Adipocyte (in vitro differentiated cells): ENCODE measurements around the gene KIAA1586.
"Not testable (repeated sequence)": the region's sequence is repeated elsewhere in the genome, so short reads cannot be mapped to it uniquely, and the experiment has no call there.

Experiments used
- DNase-seq: peaks from one replicate; pipeline ENCODE4 v3.0.0-alpha.2; 2015; ENCODE audit warnings: low read depth
- H3K27me3 ChIP-seq: replicated peaks from 2 replicates; pipeline ENCODE4 v1.7.0; 2013; ENCODE audit warnings: mild to moderate bottlenecking, low read length, moderate library complexity; ENCODE audit not compliant: control insufficient read depth, insufficient read depth
- H3K36me3 ChIP-seq: 2 replicates; pipeline ENCODE4 v1.7.0; 2013; ENCODE audit warnings: low read length, mild to moderate bottlenecking, moderate library complexity; ENCODE audit not compliant: control insufficient read depth, insufficient read depth, severe bottlenecking
- H3K4me1 ChIP-seq: 2 replicates; pipeline ENCODE4 v1.7.0; 2013; ENCODE audit warnings: mild to moderate bottlenecking, low read length, moderate library complexity; ENCODE audit not compliant: control insufficient read depth, insufficient read depth
- H3K4me3 ChIP-seq: 2 replicates; pipeline ENCODE4 v1.7.0; 2013; ENCODE audit warnings: mild to moderate bottlenecking, low read length, moderate library complexity
- H3K9ac ChIP-seq: 2 replicates; pipeline ENCODE4 v1.7.0; 2013; ENCODE audit warnings: mild to moderate bottlenecking, low read length, moderate library complexity
- H3K9me3 ChIP-seq: 2 replicates; pipeline ENCODE4 v1.7.0; 2013; ENCODE audit warnings: mild to moderate bottlenecking, low read length, moderate library complexity; ENCODE audit not compliant: control insufficient read depth

KIAA1586 gene

DNA sequence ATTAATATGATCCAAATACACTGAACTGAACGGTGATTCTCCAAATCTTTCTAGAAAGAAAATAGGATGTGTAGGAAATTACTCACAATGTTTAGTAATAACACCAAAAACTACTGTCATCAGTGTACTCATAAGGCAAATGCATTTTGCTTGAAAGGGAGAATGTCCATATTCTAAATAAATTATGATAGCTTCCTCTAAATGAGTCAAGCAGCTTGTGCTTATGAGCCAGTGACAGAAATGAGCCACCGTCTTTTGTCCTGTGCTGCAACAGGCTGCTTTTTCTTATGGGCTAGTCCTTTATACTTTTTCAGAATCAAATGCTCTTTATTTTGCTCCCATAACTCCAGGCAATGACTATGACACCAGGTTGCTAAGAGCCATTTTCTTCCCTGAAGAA, 39.0 kb downstream of the KIAA1586 start:
- no peak overlapping the region for H3K4me3 ChIP-seq
- H3K9me3 ChIP-seq, result peaks cover under 1% of the 10 kb centered on the region
- DNase-seq, result no peak

DNA sequence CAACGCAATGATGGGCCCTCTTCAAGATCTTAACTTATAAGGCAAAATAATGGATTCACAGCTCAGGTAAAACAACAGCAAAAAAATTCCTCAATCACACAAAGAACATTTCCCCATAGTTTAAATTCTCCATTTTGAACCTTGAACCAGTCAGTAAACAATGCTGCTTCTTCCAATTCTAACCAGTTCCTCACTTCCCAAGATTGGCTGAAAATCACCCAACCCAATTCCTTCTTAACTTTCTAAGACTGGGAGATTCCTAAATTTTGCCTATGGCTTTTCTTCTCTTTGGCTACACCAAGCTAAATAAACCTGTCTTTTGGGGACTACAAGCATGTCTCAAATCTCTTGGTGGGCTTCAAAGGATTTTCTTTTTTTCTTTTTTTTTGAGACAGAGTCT, 40.4 kb downstream of the KIAA1586 start:
- Histone ChIP-seq H3K36me3 (peaks cover 3% of the 10 kb centered on the region), H3K27me3 (no peaks in the 10 kb centered on the region), H3K9me3 (no peaks in the 10 kb centered on the region), H3K9ac (no peak overlapping the region), H3K4me3 (no peak overlapping the region), H3K4me1 (peaks cover 15% of the 10 kb centered on the region)
- no peak for DNase-seq

More for the DNA sequence above, 39.0 kb downstream of the KIAA1586 start:
- Histone ChIP-seq H3K27me3 (no peaks in the 10 kb centered on the region), H3K36me3 (no peaks in the 10 kb centered on the region), H3K9ac (no peak overlapping the region), H3K4me1 (peaks cover 10% of the 10 kb centered on the region)

DNA sequence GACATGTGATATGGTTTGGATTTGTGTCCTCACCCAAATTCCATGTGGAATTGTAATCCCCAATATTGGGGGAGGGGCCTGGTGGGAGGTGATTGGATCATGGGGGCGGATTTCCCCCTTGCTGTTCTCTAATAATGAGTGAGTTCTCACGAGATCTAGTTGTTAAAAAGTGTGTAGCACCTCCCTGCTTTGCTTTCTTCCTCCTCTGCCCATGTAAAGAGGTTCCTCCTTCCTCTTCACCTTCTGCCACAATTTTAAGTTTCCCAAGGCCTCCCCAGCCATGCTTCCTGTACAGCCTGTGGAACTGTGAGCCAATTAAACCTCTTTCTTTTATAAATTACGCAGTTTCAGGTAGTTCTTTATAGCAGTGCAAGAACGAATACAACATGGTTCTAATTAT, 41.4 kb downstream of the KIAA1586 start:
- Histone ChIP-seq H3K9ac (no peak overlapping the region), H3K4me3 (no peak overlapping the region), H3K27me3 (no peaks in the 10 kb centered on the region), H3K9me3 (no peaks in the 10 kb centered on the region), H3K4me1 (peaks cover 21% of the 10 kb centered on the region), H3K36me3 (peaks cover 7% of the 10 kb centered on the region)
- no peak for DNase-seq

DNA sequence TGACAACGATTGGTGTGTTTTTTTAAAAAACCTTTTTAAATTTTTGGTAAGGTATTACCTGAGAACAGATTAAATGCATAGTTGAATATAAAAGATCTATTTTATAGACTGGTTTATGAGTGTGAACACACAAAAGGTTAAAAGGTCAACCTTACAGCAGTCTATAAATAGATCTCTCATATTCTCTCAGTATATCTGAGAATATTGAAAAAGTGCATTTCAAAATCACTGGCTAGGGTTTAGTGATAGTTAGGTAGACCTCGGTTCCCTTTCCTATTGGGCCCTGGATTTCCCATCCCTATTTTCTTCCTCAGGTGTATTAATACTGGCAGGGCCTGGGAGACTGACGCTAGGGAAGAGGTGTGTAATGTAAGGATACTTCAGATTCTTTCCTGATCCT, 42.8 kb downstream of the KIAA1586 start:
- no peaks in the 10 kb centered on the region for H3K9me3 ChIP-seq
- H3K36me3 ChIP-seq, result peaks cover 12% of the 10 kb centered on the region
- peak overlapping the region; percentile 77 for H3K4me3 ChIP-seq
- H3K27me3 ChIP-seq, result no peaks in the 10 kb centered on the region
- DNase-seq, result no peak
- peaks cover 32% of the 10 kb centered on the region for H3K4me1 ChIP-seq
- H3K9ac ChIP-seq, result peak overlapping the region; percentile 88

DNA sequence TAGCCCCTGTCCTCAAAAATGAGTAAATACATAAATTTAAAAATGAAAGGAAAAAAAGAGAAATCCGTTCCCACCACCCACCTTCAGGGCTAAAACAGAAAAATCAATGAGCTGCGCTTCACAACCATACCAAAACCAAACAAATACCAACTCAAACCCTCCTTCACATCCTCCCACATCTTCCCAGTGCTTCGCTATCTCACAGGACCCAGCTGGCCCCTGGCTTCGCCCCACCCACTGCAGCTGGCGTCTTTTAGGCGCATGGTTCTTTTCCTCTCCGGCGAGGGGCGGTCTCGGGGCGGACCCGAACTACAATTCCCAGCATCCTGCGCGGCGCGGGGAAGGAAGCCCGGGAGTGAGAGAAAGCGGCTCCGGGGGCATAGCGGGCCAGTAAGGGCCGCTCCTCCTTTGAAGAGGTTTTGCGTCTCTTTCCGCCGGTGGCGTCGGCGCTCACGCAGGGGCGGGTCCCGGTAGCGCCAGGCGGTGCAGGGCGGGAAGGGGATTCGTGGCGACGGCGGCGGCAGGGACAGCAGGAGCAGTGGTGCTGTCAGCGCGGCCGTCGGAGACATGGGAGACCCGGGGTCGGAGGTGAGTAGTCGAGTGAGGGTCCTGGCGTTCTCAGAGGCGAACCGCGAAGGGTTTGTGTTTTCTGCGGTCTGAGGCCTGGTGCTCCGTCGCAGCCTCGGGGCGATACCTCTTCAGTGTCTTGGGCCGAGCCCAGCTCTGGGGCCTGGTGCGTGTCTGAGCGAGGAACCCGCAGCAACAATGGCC, 43.4 kb downstream of the KIAA1586 start, which contains the start of gene ZNF451:
TSS of gene ZNF451 (plus strand) at position 502 of the 771 bp plus-strand sequence. CDS start at position 568, 66 bp downstream.
- peak; percentile 99 for DNase-seq
- H3K4me3 ChIP-seq, result peak within 1 kb of the TSS; percentile 77

DNA sequence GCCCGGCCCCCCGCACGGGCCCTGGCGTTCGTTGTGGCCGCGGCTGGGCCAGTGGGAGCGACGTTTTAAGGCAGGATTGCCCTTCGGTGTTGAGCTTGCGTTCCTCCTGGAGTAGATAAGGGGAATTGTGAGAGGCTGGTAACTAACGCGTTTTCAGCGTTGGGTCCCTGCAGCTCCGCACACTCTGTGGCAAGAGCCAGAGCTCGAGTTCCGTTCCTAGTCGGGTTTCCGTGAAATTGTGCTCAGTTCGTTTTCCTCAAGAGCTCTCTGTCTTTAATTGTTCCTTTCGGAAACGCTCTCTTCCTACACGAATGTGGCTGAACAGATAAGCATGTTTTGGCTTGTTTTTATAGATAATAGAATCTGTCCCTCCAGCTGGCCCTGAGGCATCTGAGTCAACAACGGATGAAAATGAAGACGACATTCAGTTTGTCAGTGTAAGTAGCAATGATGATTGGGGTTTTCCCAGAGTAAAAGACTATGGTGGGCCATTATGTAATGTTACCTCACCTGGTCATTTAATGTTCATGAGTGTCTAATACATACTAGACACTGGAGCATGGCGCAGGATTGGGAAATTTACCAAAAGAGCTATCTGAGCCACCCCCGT, 44.1 kb downstream of the KIAA1586 start:
- Histone ChIP-seq H3K36me3 (peaks cover 23% of the 10 kb centered on the region), H3K4me1 (peaks cover 32% of the 10 kb centered on the region), H3K4me3 (peak overlapping the region; percentile 77)
- H3K9ac ChIP-seq, H3K9me3 ChIP-seq, H3K27me3 ChIP-seq, DNase-seq: not testable (repeated sequence)

More for the DNA sequence above, 43.4 kb downstream of the KIAA1586 start, which contains the start of gene ZNF451:
- Histone ChIP-seq H3K27me3 (no peaks in the 10 kb centered on the region), H3K9ac (peak within 1 kb of the TSS; percentile 88), H3K9me3 (no peaks in the 10 kb centered on the region), H3K4me1 (peaks cover 32% of the 10 kb centered on the region), H3K36me3 (peaks cover 18% of the 10 kb centered on the region)

DNA sequence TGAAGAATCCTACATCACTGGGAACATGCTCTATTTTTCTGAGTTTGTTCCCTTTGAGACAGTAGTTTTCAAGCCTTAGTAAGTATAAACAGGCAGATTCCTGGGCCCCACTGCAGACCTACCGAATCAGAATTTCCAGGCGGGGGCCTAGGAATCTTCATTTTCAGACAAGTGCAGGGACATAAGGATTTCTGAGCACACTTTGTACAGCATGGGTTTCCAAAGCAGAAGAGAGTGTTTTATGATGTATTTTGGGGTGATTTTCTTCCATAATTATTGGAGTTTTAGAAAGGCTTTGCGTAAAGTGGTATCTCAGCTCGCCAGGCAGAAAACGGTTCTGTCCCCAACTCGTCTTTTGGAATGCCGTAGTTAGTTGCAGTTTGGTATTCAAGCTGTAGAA, 44.9 kb downstream of the KIAA1586 start:
- H3K9me3 ChIP-seq, H3K27me3 ChIP-seq, DNase-seq, H3K9ac ChIP-seq: not testable (repeated sequence)
- Histone ChIP-seq H3K36me3 (peaks cover 25% of the 10 kb centered on the region), H3K4me1 (peaks cover 32% of the 10 kb centered on the region), H3K4me3 (peak overlapping the region; percentile 68)

DNA sequence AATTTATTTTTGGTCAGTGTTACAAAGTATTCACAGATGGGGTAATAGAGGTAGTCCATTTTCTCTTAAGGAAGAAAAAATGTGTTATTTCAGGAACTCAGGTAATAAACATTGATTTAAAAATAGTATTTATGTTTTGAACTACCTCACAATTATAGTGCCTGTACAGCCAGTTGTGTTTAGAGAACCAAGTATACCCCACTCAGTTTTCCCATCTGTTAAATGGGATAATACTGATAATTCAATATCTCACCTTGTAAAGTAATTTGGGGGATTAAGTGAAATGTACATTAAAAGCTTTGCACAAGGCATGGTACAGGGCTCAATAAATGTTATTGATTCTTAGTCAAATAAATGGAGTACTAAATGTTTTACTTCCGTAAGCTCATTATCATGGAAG, 48.2 kb downstream of the KIAA1586 start:
- H3K36me3 ChIP-seq, result peaks cover 41% of the 10 kb centered on the region
- H3K9ac ChIP-seq, result no peak overlapping the region
- no peak overlapping the region for H3K4me3 ChIP-seq
- no peak for DNase-seq
- no peaks in the 10 kb centered on the region for H3K27me3 ChIP-seq
- H3K4me1 ChIP-seq, result peaks cover 33% of the 10 kb centered on the region
- H3K9me3 ChIP-seq, result no peaks in the 10 kb centered on the region

DNA sequence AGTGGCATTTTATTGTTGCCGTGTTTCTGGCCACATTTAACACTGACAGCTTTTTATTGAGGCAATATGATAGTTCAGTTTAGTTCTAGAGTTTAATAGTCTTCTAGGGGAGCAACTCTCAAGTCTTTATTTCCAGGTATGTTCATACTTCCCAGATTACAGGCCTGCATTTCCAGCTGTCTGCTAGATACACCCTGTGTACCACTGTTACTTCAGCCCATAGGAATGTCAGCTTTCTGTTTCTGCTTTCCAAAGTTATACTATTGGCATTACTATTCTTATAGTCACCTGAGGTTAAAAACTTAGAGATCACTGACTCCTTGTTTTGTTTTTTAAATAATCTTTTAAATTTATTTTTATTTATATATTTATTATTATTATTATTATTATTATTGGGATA, 51.1 kb downstream of the KIAA1586 start:
- Histone ChIP-seq H3K36me3 (peaks cover 64% of the 10 kb centered on the region), H3K27me3 (no peaks in the 10 kb centered on the region), H3K4me3 (no peak overlapping the region), H3K9me3 (no peaks in the 10 kb centered on the region), H3K4me1 (peaks cover 20% of the 10 kb centered on the region), H3K9ac (no peak overlapping the region)
- peak; percentile 25 for DNase-seq

DNA sequence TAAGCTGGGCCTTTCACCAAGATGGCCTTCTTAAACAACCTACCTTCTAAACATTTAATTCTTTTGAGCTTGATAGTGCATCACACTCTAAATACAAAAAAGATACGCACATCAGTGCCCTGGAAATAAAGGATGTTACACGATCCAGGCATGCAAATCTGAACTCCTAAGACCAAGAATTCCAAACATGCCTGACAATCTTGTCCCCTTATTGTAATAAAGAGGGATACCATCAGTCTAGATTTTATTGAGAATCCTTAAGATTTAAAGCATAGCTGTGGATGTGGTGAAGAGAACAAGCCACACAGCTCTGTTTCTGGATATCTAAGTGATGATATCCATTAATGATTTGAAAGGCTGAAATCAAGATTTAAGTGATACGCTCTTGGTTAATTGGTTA, 56.5 kb downstream of the KIAA1586 start:
- no peaks in the 10 kb centered on the region for H3K27me3 ChIP-seq
- DNase-seq, result no peak
- H3K9ac ChIP-seq, result no peak overlapping the region
- H3K4me1 ChIP-seq, result no peaks in the 10 kb centered on the region
- no peak overlapping the region for H3K4me3 ChIP-seq
- peaks cover 71% of the 10 kb centered on the region for H3K36me3 ChIP-seq
- H3K9me3 ChIP-seq, result no peaks in the 10 kb centered on the region

DNA sequence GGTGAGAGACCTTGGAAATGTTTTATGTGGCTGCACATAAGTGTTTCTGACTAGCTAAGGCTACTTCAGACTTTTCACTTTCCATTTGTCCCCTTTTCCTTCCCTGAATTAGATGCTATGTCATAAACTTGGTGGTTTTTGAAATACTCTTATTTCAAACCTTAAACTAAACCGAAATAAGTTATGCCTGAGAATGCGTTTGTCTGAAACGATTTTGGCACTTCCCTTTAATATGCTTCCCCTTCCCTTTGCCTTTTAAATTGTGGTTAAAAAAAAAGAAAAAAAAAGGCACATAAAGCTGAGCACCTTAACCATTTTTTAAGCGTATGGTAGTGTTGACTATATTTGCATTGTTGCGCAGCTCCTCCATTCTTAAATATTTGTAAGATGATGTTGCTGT, 57.8 kb downstream of the KIAA1586 start:
- H3K4me1 ChIP-seq, result no peaks in the 10 kb centered on the region
- H3K36me3 ChIP-seq, result peaks cover 62% of the 10 kb centered on the region
- DNase-seq, result no peak
- H3K27me3 ChIP-seq, result no peaks in the 10 kb centered on the region
- H3K9ac ChIP-seq, result no peak overlapping the region
- H3K9me3 ChIP-seq, result no peaks in the 10 kb centered on the region
- H3K4me3 ChIP-seq, result no peak overlapping the region
